ENCODE data around the gene EPS8.

The EPS8 gene

DNA sequence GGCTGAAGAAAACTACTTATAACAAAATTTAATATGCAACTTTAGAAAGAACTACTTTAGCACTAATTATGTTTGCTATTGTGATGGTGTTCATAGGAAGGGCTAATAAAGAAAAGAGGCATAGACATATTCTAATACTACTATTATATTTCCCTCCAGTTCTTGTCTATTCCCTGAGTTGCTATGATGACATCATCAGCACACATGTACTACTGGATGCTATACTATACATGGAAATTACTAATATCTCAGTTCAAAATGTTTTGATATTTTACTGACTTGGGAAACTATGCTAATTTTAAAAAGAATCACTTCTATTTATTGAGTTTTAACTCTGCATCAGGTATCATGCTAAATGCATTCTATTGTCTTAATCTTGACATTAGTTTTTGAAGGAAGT is 101.6 kb downstream of the EPS8 start:
- DNase-seq: no peak

DNA sequence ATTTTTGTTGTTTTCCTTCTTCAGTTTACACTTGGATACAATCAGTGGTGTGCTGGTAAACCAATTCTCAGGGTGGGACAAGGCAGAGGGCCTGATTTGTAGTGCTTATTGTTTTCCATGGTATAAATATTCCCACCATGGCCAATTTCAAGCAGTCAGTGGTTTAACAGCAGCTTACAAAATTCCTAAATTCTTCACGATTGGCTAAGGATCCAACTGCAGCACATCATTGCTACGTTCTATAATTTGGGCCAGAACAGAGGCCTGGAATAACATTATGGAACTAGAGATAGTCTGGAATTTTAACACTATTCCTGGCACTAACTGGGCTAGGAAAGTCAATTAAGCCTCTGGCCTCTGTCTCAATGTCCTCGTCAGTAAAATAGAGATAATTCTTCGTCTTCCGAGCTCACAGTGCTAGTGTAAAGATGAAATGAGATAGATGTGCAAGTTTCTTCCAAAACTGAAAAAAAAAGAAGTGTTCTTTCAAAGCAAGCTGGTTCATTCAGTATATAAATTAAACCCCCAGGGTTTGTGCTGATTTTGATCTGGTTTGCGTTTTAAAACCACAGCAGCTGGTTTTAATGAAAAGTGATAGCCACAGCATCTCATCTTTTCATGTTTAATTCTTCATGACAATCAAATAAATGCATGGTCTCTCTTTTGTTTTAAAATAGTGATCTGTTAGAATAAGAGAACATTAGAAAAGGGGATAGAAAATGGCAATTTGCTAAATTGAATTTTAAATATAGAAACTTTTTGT is 104.1 kb downstream of the EPS8 start:
- DNase-seq: no peak

DNA sequence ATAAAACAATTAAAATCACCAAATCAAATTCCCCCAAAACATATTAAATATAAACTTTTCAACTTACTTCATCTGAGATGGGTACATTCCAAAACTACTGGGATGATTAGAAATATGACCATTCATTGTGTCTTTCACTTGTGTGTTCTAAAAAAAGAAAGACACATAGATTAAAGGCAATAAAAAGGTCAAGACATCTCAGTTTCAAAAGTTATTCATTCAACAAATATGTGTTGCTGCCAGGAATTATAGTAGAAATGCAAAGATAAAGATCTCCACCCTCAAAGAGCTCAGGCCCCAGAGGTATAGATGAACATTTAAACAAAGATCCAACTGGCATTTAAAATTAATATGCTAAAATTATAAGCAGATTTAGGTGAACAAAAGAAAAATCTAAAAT is 106.4 kb downstream of the EPS8 start:
- DNase-seq: no peak

DNA sequence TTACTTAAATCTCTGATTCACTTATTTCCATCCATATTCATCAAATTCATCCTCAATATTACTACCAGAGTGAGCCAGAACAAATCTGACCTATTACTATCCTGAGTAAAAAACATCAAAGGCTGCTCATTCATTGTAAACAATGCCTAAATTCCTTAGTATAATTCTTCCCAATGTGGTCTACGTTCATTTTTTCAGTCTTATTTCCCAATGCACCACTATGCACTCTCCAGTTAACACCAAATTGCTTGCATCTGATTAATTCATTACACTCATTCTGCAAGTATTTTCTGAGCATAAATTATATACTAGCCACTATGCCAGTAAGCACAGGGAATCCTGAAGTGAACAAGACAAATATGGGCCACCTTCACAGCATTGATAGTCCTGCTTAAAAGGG is 110.0 kb downstream of the EPS8 start:
- DNase-seq: no peak

DNA sequence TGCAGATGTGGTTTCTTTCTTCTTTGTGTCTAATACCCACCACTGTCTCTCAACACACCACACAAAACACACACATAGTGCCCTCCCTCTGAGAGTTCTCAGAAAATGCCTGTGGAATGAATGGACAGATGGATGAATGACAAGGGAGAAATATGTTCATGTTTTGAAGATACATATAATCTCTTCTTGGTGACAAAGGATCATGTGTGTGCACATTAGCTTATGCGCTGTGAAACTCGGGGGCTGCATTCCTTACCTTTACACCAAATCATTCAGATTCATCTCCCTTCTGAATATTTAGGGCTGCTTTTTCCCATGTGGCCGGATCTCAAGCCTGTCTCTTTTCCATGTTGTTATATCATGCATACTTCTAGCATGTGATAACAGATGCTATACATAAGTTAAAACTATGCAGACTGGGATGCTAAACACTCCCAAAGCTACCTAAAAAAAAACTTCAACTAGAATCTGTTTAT is 111.4 kb downstream of the EPS8 start:
- DNase-seq: no peak

DNA sequence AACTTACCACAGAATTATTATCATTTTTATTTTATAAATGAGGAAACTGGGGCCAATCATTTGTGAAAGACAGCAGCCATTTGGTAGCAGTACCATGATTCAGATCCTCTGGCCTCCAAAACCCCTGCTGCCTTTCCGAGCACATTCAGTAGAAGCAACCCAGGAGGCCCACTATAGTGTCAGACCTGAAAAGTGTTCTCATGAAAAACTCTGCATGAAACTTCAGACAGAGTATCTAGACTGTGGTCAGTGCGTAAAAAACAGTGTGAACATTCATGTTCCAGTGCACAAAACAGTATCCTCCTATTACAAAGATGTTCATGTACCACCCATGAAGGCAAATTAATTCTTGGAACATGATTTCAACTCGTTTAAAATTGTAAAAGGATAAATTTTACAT is 112.0 kb downstream of the EPS8 start:
- DNase-seq: no peak

DNA sequence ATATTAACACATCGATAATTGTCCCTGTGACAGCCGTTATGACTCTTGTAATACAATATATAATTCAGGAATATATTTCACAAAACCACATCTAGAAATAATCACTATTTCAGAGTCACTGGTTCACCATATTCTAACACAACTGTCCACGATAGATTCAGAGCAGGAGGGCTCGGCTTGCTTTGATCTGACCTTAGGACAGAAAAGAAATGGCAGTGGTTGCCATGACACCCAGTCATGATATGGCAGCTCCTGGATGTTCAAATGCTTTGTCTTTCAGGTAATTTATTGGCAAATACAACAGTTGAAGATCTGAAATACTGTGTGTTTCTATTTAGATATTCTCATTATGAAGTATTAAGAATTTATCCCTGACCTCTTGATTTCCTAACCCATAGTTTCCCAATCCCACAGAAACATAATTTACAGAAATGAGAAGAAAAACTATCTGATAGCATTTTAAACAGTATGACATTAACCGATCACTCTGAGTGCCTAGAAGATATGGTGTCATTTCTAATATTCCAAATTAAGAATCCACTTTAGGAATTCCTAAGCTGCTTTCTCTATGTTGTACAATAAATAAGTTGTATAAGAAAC is 116.4 kb downstream of the EPS8 start:
- no peak for DNase-seq

DNA sequence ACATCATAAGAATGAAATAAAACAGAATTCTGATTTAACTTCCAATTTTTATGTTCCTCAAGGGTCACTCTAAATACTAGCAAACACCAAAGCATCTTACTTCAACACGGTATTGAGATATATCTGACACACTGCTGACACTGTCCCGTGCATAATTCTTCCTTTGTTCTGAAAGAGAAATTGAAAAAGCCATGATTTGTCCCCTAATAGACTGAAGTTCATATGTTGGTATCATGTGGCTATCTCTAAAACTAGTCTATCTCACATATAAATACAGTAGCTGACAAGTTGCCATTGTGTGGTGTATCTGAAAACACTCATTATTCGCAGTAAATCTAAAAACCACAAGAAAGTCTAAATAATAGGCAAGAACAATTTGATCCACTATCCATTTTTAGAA is 118.4 kb downstream of the EPS8 start:
- no peak for DNase-seq

DNA sequence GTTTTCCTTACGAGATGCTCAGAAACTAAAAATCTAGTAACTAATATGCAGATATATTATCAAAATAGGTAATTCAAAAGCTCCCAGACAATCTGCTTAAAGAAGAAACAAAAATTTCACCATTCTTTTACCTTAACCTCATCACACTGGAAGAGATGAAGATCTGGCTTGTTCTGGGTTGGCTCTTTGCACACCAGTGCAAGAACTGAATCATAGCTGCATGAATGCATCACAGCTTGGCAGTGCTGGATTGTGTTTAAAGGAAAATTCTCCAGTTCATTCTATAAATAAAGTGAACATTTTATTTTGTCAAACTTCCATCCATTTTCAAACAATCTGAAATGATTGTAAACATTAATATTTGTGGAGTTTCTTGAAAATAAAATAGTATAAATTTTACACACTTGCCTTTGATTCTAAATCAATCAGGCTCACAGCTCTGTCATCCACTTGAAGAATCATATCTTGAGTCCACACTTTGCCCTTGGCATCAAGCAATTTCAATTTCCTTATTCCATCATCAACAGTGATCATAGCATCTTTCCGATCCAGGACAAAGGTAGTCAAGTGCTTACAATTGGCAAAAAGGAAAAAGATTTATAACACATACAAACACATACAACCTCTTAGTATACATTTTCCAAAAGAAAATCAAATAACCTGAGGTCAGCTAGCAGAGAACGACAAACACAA is 119.8 kb downstream of the EPS8 start:
- no peak for DNase-seq

DNA sequence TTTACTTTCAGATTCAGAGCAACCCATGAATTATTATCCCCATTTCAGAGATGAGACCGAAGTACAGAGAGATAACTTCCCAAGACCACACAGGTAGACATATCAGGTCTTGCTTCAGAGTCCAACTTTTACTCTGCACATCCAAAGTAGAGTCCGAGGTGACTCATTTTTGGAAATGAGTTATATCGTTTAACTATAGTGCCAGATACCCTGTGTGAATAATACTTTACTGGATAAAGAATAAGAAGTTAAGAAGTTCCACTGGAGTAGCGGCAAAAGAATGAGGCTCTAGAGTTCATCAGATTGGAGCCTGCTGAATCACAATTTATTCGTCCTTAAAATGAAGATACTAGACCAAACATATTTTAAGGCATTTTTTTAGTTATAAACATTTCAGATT is 124.7 kb downstream of the EPS8 start:
- no peak for DNase-seq

DNA sequence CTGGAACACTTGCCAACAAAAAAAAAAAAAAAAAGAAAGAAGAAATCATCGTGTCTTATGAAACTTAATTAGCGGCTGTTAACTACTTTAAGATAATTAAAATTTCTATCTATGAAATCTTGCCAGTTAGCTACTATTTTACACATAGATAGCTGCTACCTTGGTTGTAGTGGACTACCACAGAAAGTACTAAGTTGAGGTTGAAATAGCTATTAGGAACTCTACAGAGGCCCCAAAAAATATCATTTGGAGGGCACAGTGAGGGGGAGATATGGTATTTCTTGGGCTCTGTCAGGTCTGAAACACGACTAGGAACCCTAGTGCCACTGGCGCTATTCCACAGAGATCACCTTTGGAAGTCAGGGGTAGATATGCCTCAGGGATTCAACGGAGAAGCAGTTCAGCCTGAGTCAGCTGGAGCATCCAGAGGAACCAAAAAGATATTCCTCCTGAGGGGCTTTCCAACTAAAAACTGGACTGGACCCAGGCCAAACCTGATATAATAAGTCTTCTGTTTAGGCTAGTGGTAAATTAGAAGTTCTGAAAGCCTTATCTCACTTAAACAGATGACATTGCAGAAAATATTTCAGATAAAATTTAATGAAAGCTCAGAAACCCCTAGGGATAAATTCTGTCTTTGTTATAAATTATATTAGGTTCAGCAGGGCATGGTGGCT is 126.1 kb downstream of the EPS8 start:
- DNase-seq: no peak

DNA sequence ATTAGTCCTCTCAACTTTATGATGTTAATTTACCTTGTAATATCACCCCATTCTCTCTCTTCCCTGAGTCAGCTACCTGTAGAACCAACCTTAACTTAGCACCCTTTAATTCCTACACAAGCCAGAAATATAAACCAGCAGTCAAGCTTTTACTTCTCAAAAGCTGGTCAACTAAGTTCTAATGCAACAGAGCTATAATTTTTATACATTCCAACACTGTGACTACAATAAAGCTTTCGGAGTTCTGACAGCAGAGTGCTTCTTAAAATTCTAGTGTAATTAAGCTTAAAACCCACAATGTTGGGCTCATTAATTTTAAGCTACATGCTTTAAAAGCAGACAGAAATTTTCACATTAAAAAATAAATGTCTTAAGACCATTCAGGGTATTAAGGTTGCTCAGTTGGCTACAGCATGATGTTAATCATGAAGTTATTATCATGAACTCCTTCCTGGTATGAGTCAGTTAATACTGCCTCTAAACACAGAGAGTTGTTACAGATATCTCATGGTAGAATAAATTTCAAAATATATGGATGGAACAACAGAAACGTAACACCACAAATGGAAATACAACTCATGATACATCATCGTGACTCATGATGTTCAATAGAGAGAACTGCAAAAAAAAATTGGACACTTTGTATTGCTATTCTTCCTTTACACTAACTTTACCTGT is 126.7 kb downstream of the EPS8 start:
- DNase-seq: no peak

DNA sequence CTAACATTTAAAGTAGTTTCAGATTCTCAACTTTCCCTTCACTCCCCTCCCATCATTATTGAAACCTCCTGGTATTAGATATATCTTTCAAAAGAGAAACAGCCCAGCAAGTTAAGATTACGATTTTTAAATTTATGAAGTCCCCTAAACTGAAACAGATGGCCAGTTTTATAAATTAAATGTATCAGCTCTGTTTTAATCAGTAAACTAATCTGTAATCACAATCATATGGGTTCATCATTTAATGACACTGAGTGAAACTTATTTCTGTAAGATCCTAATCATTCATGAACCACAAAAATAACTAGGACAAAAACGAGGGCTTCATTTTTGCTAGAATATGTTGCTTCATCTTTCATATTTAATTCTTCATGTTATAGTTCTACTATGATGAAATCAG is 137.8 kb downstream of the EPS8 start:
- no peak for DNase-seq

DNA sequence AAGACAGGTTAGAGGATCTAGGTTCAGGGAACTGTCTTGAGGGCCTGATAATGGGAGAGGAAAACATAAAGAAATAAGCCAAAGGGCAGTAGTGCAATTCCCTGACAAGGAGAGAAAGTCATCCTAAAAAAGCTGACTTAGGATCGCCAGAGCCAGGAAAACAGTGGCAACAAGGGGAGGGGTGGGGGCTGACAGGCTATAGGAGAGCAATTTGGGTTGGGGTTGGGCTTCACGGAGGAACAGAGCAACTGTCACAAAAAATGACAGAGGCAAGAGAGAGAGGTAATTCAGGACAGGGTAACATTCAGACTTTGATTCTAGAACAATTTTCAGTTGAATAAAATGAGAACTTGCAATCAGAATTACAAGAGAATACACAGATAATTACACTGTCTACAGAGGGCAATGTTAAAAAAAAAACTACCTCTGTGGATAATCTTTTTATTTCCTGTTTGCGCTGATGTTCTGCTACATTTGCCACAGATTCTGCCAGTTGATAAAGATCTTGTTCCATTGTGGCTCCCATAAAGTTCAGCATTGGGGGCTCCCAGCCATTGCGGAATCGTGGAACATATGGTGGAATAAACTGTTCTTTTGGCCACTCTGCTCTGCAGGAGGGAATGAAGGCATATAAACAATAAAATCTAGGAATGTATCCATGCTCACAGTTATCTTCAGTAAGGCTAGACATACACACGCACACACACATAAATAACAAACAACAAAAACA is 138.6 kb downstream of the EPS8 start:
- no peak for DNase-seq

DNA sequence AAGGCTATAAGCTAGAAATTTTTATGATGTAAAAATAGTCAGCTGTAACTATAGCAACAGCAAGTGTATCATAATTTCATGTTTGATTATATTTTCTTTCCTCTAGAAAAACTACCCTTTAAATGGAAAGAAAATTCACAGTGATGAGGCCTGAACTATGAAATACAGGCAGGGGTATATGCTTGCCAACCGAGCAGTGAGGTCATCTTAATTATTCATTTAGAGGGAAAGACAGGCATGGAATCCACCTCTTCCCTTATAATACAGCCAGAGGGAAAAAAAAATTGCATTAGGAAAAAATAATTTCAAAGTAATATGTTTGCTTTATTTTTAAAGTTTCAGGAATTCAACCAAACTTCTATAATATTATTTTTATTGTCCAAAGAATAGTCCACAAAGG is 139.8 kb downstream of the EPS8 start:
- no peak for DNase-seq

DNA sequence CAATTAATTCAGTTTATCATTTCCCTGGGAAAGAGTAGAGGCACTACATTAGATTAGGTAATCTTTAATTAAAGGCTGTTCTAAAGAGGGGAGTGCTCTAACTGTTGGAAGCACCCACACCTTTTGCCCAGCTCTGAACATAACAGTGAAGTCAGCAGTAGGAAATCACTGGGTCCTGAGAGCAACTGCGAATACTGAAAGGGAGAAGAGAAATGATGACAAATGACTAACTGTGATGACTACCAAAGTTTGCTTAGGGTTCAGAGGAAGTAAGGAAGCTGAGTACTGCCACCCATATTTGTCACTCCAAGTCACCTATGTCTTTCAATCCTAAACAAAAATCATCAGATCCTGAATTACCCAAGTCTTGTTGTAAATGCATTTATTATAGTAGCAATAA is 140.6 kb downstream of the EPS8 start:
- DNase-seq: no peak

DNA sequence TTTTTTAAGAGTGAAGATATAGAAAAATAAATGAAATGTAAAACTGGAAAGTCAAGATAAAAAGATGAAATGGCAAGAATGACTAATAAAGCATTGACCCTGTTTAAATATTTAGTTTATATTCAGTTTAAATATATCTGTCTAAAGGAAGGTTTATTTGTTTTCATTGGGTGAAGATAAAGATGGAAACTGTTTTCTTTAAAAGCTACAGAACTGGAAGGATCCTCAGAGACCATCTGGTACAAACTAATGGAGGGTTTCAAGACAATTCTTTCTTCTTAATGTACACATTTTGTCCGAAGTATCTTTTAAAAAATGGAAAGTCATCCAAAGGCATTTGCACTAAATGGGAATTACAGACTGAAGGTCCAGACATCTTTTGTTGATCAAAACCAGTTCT is 142.6 kb downstream of the EPS8 start:
- no peak for DNase-seq

DNA sequence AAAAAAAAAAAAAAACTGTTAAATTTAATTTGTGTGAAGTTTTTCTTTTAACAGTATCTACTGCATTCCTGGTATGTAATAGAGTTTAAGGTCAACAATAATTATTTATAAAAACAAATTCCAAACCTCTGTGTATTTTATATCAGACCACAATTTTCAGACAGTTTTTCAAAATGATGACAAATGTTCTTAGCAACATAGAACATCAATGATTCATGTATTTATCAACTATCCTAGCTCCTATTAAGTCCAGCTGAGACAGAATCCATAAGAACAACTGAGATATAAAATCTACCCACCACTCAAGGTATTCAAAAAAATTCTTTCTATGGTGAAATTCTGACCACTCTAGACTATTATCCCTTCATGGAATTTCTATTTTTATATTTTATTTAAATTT is 144.5 kb downstream of the EPS8 start:
- DNase-seq: no peak

DNA sequence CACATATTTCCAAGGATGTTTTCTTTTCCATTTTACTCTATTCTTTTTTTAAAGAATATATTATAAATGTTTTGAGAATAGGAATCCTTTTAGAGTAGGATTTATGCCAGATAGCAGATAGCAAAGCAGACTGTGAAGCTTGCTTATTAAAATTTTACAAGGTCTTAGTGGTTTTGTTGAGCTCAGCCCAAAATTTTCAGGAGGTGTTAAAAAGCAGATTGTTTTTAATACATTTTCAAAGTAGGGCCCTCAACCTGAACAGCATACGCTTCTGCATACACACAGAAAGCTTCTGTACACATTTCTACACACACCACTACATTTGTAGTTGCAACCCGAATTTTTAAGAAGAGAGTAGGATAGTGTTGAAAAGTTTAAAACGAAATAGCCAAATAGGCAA is 151.0 kb downstream of the EPS8 start:
- DNase-seq: no peak

DNA sequence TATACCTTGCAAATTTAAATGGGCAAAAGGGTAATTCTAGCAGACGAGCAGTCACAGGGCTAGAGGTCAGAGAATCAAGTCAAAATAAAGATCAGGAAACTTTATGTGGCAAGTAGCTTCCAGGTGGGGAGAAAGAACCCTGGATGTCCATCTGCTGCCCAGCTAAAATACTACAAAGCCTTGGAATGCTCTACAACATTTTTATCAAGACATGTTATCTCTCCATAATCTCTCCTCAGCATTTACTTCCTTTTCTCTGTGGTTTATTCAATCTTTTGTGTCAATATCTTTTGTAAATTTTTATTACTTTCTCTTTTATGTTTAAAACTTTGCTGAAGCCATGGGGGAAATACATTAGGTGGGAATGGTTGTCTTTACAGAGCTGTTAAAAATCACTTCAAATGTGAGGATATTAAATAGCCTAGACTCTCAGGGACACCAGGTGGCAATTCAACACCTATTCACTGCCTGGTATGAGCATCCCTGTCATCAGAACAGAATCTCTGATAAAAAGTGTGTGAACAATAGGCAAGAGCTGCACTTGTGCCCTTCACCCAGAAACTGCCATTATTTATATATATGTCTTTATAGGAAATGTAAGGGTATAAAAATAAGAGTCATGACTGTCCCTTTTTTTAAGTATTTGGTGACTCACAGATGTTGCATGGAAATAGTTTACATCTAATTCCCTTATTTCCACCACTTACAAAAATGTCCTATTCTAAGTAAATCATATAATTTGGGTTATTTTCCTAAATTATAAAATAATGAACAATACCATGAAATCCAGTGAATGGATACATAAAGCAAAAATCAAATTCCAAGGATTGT is 152.9 kb downstream of the EPS8 start:
- no peak for DNase-seq

DNA sequence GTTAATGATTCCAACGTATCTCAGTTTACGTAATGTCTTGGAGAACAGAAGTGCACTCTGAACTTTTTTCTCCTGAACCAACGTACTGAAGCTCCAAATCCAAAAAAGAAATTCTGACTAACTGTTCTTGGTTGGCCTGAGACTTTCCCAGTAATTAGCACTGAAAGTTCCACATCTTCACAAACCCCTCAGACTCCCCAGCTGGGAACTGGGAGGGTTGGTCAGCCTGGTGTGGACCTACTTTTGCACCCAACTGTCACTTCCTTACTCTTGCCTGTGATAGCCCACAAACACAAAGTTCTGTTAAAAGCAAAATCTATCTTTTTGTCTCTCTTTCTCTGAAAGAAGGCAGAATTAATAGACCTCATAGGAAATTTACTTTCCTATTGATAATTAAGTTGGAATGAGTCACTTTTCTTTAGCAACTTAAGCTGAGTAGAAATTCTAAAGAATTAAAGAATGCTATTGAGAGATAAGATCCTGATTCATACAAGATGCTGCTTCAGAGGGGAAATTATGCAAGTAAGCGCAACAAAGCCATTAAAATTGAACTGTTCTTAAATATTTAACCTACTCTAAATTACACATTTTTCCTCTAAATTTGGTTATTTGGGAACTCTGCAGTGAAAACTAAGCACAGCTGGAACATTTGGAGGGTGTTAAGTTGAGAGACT is 155.0 kb downstream of the EPS8 start:
- no peak for DNase-seq
